ENCODE data around the gene HYAL2. TPM values are rescaled to one million over a fixed set of nuclear protein-coding genes. Genes with fewer than 3 reads are reported as not detected.

HYAL2 gene
- total and polyA plus RNA-seq, 9 of the 15 experiments (the other 6 are each of a cell fraction or from before 2014, with no cell fraction given), result 0.36 to 22.7 (median 11.4) TPM; not detected in 1

DNA sequence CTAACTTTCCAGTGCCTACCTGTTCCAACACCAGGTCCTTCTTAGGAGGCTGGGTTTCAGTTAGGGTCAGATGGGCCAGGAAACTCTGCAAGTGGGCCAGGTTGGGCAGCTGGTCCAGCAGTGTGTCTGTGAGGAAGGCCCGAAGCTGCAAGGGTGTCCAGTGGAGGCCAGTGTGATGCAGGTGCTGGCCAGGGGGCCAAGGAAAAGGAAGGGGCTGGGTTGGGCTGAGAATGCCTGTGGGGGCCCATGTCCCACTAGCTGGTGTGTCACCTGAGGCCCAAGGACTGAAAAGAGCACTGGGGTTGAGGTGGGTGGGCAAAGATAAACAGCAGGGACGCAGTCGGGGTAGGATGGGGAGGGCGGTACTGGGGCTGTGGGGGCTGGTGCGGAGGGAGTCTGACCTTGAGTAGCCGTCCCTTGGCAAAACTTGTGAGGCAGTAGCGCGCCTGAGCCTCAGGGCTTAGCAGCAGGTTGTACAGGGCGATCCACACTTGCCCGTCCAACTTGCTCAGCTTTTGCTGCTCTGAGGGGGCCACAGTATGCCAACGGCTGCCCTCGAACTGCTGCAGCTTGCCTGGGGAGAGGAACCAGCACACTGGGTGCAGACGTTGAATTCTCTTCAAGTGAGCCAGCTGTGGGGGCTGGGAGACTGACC is 19.6 kb upstream of the HYAL2 start:
- peaks cover 24 to 54% of the 10 kb centered on the region in 2 experiments; a peak in 4 of 5 replicates for H3K4me1 ChIP-seq (replicated peaks in 1 of 2; ENCODE audit: control insufficient read depth in 2 of 2, insufficient read depth in 2 of 2, low read length in 2 of 2)
- WGBS (ENCODE audit: insufficient coverage, low coverage, missing lambda C conversion rate), result 78% methylated on average over 3 of the region's 13 CpGs
- H3K27me3 ChIP-seq (ENCODE audit: control insufficient read depth in 2 of 2, insufficient read depth in 2 of 2, low read length in 2 of 2), result no peaks in the 10 kb centered on the region

More for the DNA sequence above, 19.6 kb upstream of the HYAL2 start:
- H4K20me1 ChIP-seq (replicated peaks; ENCODE audit: control insufficient read depth, insufficient read depth, low read length), result no peaks in the 10 kb centered on the region
- no peaks in the 10 kb centered on the region for H3K36me3 ChIP-seq (ENCODE audit: control insufficient read depth, insufficient read depth, low read length)
- in situ Hi-C loops (cut with MboI) (no loop called here), intact Hi-C loops (cut with micrococcal nuclease) (no loop called here)
- peak overlapping the region in 1 of 2 experiments; percentile 79; a peak in 2 of 4 replicates for H3K9ac ChIP-seq (ENCODE audit: insufficient read depth in 1 of 2, low read depth in 2 of 2, low read length in 2 of 2)
- BruUV-seq (replicated peaks), result no TSS peak
- FAIRE-seq (no peak), DNase-seq (ENCODE audit: extremely low read depth in 1 of 4, low spot score in 3 of 4) (no peak), ATAC-seq (no peak)
- TF ChIP-seq ZNF668 (CRISPR knock-in tag; IDR thresholded peaks at IDR 0.05) (no peak), FOXM1 (IDR thresholded peaks at IDR 0.05; ENCODE audit: low read depth) (no peak), FOXM1 (CRISPR knock-in tag; IDR thresholded peaks at IDR 0.05; ENCODE audit: low read depth) (no peak), RHOXF2B (CRISPR knock-in tag; conservative IDR thresholded peaks at IDR 0.05) (no peak), MTA3 (IDR thresholded peaks at IDR 0.05; ENCODE audit: borderline replicate concordance) (no peak), XRCC4 (IDR thresholded peaks at IDR 0.05; ENCODE audit: extremely low read depth, insufficient read depth, insufficient read length) (no peak), CBFB (CRISPR knock-in tag; IDR thresholded peaks at IDR 0.05) (no peak)
- TF ChIP-seq, protein P1, sequence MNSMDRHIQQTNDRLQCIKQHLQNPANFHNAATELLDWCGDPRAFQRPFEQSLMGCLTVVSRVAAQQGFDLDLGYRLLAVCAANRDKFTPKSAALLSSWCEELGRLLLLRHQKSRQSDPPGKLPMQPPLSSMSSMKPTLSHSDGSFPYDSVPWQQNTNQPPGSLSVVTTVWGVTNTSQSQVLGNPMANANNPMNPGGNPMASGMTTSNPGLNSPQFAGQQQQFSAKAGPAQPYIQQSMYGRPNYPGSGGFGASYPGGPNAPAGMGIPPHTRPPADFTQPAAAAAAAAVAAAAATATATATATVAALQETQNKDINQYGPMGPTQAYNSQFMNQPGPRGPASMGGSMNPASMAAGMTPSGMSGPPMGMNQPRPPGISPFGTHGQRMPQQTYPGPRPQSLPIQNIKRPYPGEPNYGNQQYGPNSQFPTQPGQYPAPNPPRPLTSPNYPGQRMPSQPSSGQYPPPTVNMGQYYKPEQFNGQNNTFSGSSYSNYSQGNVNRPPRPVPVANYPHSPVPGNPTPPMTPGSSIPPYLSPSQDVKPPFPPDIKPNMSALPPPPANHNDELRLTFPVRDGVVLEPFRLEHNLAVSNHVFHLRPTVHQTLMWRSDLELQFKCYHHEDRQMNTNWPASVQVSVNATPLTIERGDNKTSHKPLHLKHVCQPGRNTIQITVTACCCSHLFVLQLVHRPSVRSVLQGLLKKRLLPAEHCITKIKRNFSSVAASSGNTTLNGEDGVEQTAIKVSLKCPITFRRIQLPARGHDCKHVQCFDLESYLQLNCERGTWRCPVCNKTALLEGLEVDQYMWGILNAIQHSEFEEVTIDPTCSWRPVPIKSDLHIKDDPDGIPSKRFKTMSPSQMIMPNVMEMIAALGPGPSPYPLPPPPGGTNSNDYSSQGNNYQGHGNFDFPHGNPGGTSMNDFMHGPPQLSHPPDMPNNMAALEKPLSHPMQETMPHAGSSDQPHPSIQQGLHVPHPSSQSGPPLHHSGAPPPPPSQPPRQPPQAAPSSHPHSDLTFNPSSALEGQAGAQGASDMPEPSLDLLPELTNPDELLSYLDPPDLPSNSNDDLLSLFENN (IDR thresholded peaks at IDR 0.05; ENCODE audit: low read depth in 2 of 2, low read length in 2 of 2), result no peak
- H3K79me2 ChIP-seq (ENCODE audit: control insufficient read depth, insufficient read depth, low read length), result peaks cover 36% of the 10 kb centered on the region
- no peak overlapping the region for H3K4me2 ChIP-seq (ENCODE audit: insufficient read depth, low read length)
- no peaks in the 10 kb centered on the region for H3K9me3 ChIP-seq (replicated peaks; ENCODE audit: control insufficient read depth, insufficient read depth, low read depth, low read length)
- POLR2A ChIA-PET, result interaction anchor here (1.5 to 1.7 kb wide), 2 partner anchors 14 kb away, joined by 4 to 5 read pairs; partner anchors contain the start of gene TUSC2
- CTCF ChIA-PET (ENCODE audit: low intra/inter-chr PET ratio), result no interaction called here
- peaks cover 3% of the 10 kb centered on the region for H3K9me1 ChIP-seq (ENCODE audit: control insufficient read depth, insufficient read depth, low read length)
- H2AFZ ChIP-seq (ENCODE audit: low read depth, low read length), result no peak overlapping the region
- no peak overlapping the region for H3K4me3 ChIP-seq
- no peak overlapping the region for H3K27ac ChIP-seq (ENCODE audit: extremely low read depth, low read depth, low read length)
